Progenitor cell of endocrine pancreas (in vitro differentiated cells): ENCODE data around the gene ZNF184. TPM values are rescaled to one million over a fixed set of nuclear protein-coding genes. Genes with fewer than 3 reads are reported as not detected.
"Not testable (repeated sequence)": the region's sequence is repeated elsewhere in the genome, so short reads cannot be mapped to it uniquely, and the experiment has no call there.

Experiments used
- DNase-seq: peaks from one replicate; pipeline ENCODE4 v3.0.0; 2021; ENCODE audit warnings: low spot score; ENCODE audit not compliant: unreplicated experiment
- H3K27ac Mint-ChIP-seq: 2 replicates; pipeline ENCODE4 v1.8.0; 2021; ENCODE audit warnings: mild to moderate bottlenecking, moderate library complexity, mixed read lengths
- H3K27me3 Mint-ChIP-seq: 2 replicates; pipeline ENCODE4 v1.8.0; 2021; ENCODE audit warnings: mixed read lengths
- H3K36me3 Mint-ChIP-seq: 2 replicates; pipeline ENCODE4 v1.8.0; 2022; ENCODE audit warnings: mixed read lengths; ENCODE audit not compliant: insufficient read depth
- H3K4me1 Mint-ChIP-seq: 2 replicates; pipeline ENCODE4 v1.8.0; 2021; ENCODE audit warnings: low read depth, mixed read lengths
- H3K4me3 Mint-ChIP-seq: 2 replicates; pipeline ENCODE4 v1.8.0; 2021; ENCODE audit warnings: low read depth, mild to moderate bottlenecking, moderate library complexity, mixed read lengths
- H3K9me3 Mint-ChIP-seq: 2 replicates; pipeline ENCODE4 v1.8.0; 2021; ENCODE audit warnings: low read depth, mixed read lengths
- CTCF ChIP-seq: fragments of 200-600 bp; sonication (generic); IDR thresholded peaks from one replicate; pipeline ENCODE4 v1.5.0; 2021; ENCODE audit warnings: antibody characterized with exemption, mild to moderate bottlenecking; ENCODE audit not compliant: unreplicated experiment
- total RNA-seq: library from RNA; stranded (reverse); gene quantifications from 2 replicates; pipeline ENCODE4 v1.2.1, GENCODE V29; 2021

The ZNF184 gene
- total RNA-seq, 1 donor from 2014 or later = 18.5 TPM

GRCh38 chr6:27433714-27434113 lies 39.2 kb downstream of the ZNF184 start:
- Mint-ChIP-seq H3K27me3 (no peaks in the 10 kb centered on the region), H3K9me3 (peaks cover 5% of the 10 kb centered on the region), H3K36me3 (peaks cover 2% of the 10 kb centered on the region), H3K4me1 (peaks cover 5% of the 10 kb centered on the region), H3K4me3 (no peak overlapping the region), H3K27ac (no peak overlapping the region)
- no peak for DNase-seq
- no peak for TF ChIP-seq CTCF

DNA sequence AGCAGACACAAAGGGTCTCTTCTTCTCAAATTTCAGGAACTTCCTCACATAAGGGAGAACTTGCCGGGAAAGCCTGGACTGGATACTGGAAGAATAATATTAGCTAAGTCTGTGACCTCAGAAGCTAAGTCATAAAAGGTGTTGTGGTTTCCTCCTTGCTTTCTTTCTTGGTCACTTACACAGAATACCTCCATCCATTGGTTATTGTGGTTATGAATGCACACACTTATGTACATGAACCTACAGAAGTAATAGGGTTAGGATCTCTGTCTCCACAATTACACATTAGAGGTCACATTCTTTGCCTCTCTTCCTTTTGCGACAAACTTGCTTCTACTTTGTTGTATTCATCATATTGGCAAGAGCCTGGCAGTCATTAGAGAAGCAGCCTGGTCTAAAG lies 43.9 kb downstream of the ZNF184 start:
- no peak for DNase-seq
- Mint-ChIP-seq H3K27me3 (no peaks in the 10 kb centered on the region), H3K4me3 (no peak overlapping the region), H3K36me3 (no peaks in the 10 kb centered on the region), H3K4me1 (peaks cover 5% of the 10 kb centered on the region), H3K27ac (no peak overlapping the region), H3K9me3 (peaks cover 2% of the 10 kb centered on the region)
- no peak for TF ChIP-seq CTCF

GRCh38 chr6:27428502-27428901 lies 44.4 kb downstream of the ZNF184 start:
- Mint-ChIP-seq H3K27me3 (no peaks in the 10 kb centered on the region), H3K4me3 (no peak overlapping the region), H3K36me3 (no peaks in the 10 kb centered on the region), H3K4me1 (peaks cover 5% of the 10 kb centered on the region), H3K9me3 (peaks cover 4% of the 10 kb centered on the region), H3K27ac (no peak overlapping the region)
- TF ChIP-seq CTCF = no peak
- DNase-seq = no peak

DNA sequence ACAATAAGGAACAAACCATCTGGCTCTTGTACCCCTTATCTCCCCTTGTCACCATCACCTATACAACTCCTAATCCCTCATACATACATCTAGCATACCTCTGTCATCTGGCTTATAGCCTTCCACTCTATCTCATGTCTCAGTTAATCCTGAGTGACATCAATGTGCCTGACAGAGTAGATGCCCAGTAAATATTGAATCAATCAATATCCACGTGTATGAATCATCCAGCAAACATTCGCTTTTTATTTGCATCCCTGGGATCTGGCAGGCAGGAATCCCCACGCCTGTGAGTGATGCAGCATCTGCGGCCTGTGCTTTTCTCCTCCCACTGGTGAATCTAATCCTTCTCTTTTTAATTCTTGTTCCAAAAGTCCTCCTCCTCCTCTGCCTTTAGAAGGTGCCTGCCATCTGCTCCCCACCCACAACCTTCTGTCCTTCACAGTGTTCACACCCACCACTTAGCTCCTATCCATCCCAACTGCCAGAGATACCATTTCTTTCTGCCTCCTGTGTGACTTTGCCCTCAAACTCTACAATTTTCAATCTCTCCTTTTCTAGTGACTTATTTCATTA lies 46.8 kb downstream of the ZNF184 start:
- H3K4me1 Mint-ChIP-seq = peaks cover 5% of the 10 kb centered on the region
- H3K36me3 Mint-ChIP-seq = no peaks in the 10 kb centered on the region
- peaks cover 4% of the 10 kb centered on the region for H3K9me3 Mint-ChIP-seq
- no peak for TF ChIP-seq CTCF
- no peak overlapping the region for H3K4me3 Mint-ChIP-seq
- DNase-seq = no peak
- H3K27me3 Mint-ChIP-seq = no peaks in the 10 kb centered on the region
- H3K27ac Mint-ChIP-seq = no peak overlapping the region

GRCh38 chr6:27424851-27425250 lies 48.1 kb downstream of the ZNF184 start:
- H3K27me3 Mint-ChIP-seq, DNase-seq: not testable (repeated sequence)

DNA sequence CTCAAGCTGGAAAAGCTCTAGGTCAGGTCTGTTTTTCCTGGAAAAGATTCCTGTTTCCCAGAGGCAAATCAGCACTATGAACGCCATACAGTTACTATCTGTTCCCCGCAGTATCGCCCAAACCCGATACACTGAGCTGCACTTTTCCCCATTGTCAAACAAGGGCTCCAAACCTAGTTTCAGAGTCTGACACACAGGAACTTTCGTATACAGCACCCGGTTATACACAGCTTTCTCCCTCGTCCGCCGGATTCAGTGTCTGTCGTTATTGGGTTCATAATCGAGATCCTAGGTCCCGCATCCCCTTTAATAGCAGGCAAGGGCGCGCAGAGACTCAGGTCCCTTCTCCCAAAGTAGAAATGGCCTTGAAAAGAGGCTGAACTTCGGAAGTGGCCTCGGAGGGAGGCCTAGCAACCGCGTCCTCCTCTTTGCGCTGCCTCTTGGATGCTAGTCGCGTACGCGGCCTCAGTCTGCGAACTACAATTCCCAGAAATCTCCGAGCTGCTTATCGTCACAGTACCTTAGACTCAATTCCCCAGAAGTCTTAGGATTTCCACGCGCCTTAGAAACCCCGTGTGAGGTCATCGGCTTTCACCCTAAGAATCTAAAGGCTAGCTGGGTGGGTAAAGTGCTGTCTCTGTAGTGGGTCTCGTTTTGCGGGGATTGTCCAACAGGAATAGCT lies 50.1 kb downstream of the ZNF184 start:
- Mint-ChIP-seq H3K27me3 (no peaks in the 10 kb centered on the region), H3K9me3 (peaks cover 4% of the 10 kb centered on the region), H3K4me1 (no peaks in the 10 kb centered on the region), H3K27ac (no peak overlapping the region), H3K4me3 (no peak overlapping the region), H3K36me3 (no peaks in the 10 kb centered on the region)
- no peak for TF ChIP-seq CTCF
- no peak for DNase-seq

More at GRCh38 chr6:27424851-27425250, 48.1 kb downstream of the ZNF184 start:
- H3K4me1 Mint-ChIP-seq, H3K36me3 Mint-ChIP-seq, H3K27ac Mint-ChIP-seq, H3K4me3 Mint-ChIP-seq, H3K9me3 Mint-ChIP-seq: not testable (repeated sequence)
